Activated T-helper 9 cell treated with anti-CD3 and anti-CD28 coated beads, Interleukin-2, amount 50 U/mL, for 16 hours (primary cell): ENCODE measurements around the gene GYG1.
"Not testable (repeated sequence)": the region's sequence is repeated elsewhere in the genome, so short reads cannot be mapped to it uniquely, and the experiment has no call there.

Source experiments
- DNase-seq: peaks from one replicate; pipeline ENCODE4 v3.0.0-alpha.2; 2020; ENCODE audit warnings: low read depth

GYG1 gene

DNA sequence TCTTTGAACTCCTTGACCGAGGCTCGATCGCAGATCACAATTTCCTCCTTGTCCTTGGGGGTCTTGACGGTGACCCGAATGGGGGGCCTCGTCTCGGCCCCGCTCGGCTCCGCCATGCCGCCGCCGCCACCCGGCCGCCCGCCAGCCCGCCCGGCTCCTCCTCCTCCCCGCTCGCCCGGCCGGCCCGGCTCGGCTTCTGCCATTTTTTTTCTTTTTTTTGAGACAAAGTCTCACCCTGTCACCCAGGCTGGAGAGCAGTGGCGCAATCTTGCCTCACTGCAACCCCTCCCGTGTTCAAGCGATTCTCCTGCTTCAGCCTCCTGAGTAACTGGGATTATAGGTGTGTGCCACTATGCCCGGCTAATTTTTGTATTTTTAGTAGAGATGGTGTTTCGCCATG is 3.8 kb upstream of the GYG1 start:
- not testable (repeated sequence) for DNase-seq

DNA sequence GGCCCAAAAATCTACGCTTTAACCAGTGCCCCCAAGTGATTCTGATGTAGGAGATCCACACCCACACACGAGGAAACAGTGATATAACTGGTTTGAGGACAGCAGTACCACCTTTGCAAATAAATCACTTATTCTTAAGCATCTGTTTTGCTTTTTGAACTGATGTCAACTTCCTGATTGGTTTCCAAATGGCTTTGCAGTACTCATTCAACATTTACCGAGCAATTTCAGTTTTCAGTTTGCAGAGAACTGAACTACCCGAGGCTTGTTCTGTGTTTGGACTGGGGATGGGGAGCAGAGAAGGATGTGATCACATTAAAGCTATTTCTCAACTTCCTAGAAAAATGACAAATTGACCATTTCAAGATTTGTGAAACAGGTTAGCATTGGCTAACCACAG is 1.1 kb upstream of the GYG1 start:
- no peak for DNase-seq

DNA sequence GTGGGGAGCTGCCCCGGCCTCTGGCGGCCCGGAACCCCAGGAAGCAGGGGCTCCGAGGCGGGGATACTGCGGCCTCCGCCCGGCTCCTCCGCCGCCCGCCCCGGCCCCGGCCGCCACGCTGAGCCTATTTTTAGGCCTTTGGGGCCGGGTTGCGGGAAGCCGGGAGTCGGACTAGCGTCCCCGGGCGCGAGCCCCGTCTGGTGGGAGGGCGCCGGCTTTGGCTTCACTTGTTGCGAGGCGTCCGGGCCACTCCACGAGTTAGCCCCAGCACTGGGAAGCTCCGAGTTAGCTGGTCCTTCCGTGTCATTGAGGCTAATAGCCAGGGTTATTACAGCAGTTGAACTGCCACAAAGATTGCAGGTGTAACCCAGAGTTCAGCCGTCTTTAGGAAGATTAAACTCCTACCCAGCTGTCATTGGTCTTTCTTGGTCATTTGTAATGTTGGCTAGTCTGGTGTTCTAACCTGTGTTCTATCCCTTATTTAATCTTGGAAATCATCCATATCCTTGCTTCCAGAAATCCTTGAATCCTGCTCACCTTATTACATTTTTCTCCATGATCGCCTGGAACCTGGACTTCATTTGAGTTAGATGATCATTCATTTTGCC is 791 bp downstream of the GYG1 start:
- peak; percentile 14 for DNase-seq

GRCh38 chr3:148992635-148993255 is 1.4 kb downstream of the GYG1 start:
- DNase-seq = no peak

DNA sequence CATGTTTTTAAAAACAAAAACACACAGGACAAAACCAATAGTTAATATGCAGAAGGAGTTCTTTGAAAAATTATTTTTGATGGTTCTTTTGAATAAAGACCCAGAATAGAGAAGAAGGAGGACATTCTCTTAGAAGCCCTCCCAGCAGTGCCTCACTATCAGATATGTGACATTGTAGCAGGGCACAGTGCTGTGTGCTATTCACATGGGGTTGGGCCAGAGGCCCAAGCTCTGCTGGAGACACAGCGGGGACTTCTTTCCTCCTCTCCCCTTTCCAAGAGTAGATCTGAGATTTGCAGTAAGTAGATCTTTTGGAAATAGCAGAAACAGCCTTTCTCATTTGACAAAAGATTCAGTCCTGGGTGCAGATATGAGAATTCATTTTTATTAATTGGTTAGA is 6.3 kb downstream of the GYG1 start:
- DNase-seq = no peak

- DNase-seq = no peak
Observed at GRCh38 chr3:148998297-148998696, 7.0 kb downstream of the GYG1 start.

GRCh38 chr3:148998715-148999423 is 7.5 kb downstream of the GYG1 start:
- DNase-seq = no peak

DNA sequence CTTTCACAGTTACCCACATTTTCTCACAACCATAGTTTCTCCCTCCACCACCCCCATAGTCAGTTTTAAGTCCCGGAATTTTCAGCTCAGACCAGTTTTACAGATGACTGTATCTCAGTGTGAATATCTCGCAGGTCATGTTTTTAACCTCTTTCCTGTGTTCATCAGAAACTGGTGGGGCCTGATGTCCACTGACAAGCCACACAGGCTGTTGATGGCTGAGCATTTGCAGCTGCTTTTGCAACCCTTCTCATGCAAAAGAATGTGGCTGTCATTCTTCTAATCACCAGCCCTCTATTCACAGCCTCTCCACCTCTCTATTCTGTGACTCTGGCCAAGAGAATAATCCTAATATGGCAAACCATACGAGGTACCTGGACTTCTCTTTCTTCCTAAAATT is 8.5 kb downstream of the GYG1 start:
- no peak for DNase-seq

DNA sequence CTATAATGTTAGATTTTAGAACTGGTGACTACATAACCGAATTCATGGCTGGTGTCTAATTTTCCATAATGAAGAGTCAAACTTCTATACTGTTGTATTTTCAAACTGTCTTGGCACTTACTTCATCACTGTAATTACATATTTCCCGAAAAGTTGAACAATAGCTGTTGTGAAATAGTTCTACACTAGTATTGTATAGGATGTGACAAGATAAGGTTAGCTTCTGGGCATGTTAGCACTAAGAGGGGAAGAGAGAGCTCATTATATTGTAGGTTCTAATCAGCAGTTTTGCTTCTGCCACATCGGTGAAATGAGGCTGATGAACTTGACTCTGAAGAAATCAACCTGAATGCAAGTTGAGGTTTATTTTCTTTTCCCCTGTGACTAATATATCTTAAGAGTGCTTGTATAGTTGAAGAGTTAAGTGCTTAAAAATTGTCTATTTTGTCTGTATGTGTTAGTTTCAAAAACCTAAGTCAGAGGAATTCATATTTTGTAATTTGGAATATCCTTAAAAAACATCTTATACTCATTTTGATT is 8.9 kb downstream of the GYG1 start:
- no peak for DNase-seq

DNA sequence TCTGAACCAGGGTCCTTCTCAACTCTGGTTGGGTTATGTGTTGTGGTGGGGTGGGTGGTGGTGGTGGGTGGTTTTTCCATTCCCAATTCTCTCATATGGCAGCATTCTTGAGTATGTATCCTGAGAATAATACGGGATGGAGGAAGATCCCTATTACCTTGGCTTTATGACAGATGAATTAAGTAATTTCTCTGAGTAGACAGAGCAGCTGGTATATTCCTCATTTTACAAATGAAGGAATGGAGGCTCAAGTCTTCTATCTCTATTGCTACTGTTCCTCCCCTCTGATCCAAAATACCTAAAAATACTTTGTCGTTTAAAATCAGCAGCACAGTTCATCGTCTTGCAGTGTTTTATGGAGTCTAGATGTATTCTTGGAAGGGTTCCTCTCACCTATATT is 10.4 kb downstream of the GYG1 start:
- no peak for DNase-seq

DNA sequence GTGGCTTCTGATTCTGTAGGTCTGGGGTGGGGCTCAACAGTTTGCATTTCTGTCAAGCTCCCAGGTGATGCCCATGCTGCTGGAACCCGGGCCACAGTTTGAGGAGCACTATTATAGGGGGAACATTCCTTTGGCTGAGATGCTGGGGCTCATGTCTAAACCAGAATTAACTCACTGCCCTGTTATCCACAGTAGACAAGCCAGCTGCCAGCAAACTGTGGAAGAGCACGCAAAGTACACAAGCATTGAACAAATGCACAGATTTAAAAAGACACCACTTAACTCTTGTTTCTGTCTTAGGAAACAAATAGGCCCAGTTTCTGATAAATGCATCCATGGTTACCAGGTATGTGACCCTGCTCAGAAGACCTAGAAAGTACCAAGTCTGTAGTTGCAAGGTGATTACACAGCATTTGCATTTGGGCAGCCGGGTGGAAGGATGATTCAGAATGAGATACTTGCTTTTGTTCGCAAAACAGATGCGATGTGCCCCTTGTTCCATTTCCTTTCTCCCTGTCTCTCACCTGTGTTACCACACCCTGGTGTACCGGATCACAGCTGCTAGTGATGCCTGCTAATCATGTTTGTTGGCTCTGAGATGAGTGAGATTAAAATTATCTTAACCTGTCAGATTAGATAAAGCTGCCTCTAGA is 12.4 kb downstream of the GYG1 start:
- DNase-seq = no peak

GRCh38 chr3:149004622-149005021 is 13.3 kb downstream of the GYG1 start:
- DNase-seq = no peak

DNA sequence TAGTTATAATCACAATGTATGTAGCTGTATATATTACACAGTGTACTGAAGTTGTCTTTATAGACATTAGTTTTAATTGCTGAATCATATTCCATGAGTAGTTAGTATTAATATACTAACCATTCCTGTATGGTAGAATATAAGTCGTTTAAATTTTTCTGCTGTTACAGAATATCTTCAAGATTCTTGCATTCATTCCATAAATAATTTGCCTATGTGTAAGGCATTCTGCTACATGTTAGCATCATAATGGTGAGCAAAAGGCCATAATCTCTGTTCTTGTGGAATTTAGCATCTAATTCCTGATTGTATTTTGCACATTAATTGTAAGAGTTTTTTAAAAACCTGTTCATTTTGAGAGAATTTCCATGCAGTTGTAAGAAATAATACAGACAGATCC is 14.1 kb downstream of the GYG1 start:
- no peak for DNase-seq

- no peak for DNase-seq
Observed at GRCh38 chr3:149007567-149008257, 16.4 kb downstream of the GYG1 start.

DNA sequence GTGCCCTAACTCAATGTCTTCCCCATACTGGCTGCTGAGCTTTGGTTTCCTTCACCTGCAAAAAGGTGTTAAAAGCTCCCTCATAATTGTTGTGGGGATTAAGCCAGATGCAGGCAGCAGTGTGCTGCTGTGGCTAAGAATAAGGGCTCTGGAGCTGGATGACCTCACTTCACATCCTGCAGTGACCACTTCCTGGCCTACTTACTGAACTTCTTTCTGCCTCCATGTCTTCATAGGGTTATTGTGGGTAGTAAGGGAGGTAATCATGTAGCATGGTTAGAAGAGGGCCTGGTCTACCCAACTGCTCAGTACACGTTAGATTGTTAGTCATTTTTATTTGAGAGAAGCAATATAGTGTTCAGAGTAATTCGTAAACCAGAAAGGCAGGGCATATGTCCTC is 18.4 kb downstream of the GYG1 start:
- no peak for DNase-seq

- no peak for DNase-seq
Observed at GRCh38 chr3:149010504-149010951, 19.2 kb downstream of the GYG1 start.

GRCh38 chr3:149010966-149011365 is 19.6 kb downstream of the GYG1 start:
- DNase-seq = no peak

DNA sequence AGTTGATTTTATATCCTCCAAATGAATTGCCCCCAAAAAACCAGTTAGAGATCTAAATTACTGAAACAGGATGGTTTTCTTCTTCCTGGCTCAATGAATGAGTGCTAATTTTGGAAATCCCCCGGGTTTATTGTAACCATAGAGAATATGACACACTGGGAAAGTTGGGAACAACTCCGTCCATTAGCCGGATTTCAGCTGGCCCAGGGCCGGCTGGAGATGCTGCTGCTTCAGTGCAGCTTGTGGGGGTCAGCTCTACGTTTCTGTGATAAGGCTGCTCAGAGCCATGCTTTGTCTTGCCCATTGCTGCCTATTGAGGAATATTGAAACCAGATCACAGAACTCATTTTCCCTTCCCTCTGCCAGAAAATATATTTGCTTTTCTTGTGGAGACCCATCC is 20.3 kb downstream of the GYG1 start:
- DNase-seq = no peak

GRCh38 chr3:149013726-149014125 is 22.4 kb downstream of the GYG1 start:
- DNase-seq = no peak

- no peak for DNase-seq
Observed at GRCh38 chr3:149015393-149015792, 24.1 kb downstream of the GYG1 start.

DNA sequence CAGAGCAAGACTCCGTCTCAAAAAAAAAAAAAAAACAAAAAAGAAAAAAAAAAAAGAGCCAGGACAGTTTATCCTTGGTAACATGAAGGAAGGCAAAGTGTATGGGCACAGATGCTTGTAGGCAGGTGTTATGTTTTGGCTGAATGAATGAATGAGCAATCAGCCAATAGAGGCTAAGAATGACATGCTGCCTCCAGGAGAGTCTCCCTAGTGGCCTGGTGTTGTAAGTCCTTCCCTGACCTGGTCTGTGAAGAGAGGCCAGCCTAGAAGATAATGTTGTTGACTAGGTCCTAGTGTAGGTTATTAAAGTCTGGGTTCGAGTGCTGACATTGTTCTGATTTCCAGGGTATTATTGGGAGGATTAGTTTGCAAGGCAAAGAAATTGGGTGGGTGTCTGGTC is 24.9 kb downstream of the GYG1 start:
- no peak for DNase-seq
